ENCODE measurements around the gene NRG2.

NRG2 gene

GRCh38 chr5:139954022-139954421 lies 89.1 kb downstream of the NRG2 start:
- peaks cover 20 to 64% of the 10 kb centered on the region in 2 donors for H3K27me3 Mint-ChIP-seq
- H3K4me1 Mint-ChIP-seq (ENCODE audit: low read depth in 2 of 2), result peaks cover 0 to 5% of the 10 kb centered on the region in 2 donors
- no peak overlapping the region for H3K4me3 Mint-ChIP-seq
- no peaks in the 10 kb centered on the region for H3K9me3 Mint-ChIP-seq
- no peak for ATAC-seq (replicated peaks)
- H3K27ac Mint-ChIP-seq, result no peak overlapping the region
- no peak for DNase-seq
- H3K36me3 Mint-ChIP-seq (ENCODE audit: insufficient read depth), result no peaks in the 10 kb centered on the region

GRCh38 chr5:139952574-139952973 lies 90.5 kb downstream of the NRG2 start:
- Mint-ChIP-seq H3K27me3 (peaks cover 23 to 78% of the 10 kb centered on the region in 2 donors), H3K27ac (no peak overlapping the region), H3K9me3 (no peaks in the 10 kb centered on the region), H3K4me3 (no peak overlapping the region), H3K36me3 (ENCODE audit: insufficient read depth) (no peaks in the 10 kb centered on the region), H3K4me1 (ENCODE audit: low read depth in 2 of 2) (peaks cover 0 to 5% of the 10 kb centered on the region in 2 donors)
- no peak for ATAC-seq (replicated peaks)
- no peak for DNase-seq

- Mint-ChIP-seq H3K27ac (no peak overlapping the region), H3K36me3 (ENCODE audit: insufficient read depth) (no peaks in the 10 kb centered on the region), H3K27me3 (peaks cover 23 to 83% of the 10 kb centered on the region in 2 donors), H3K9me3 (no peaks in the 10 kb centered on the region), H3K4me1 (ENCODE audit: low read depth in 2 of 2) (peaks cover 0 to 5% of the 10 kb centered on the region in 2 donors), H3K4me3 (no peak overlapping the region)
- no peak for ATAC-seq (replicated peaks)
- DNase-seq, result no peak
These were observed 91.1 kb downstream of the NRG2 start for GRCh38 chr5:139951983-139952382.

GRCh38 chr5:139951296-139951924 lies 91.7 kb downstream of the NRG2 start:
- Mint-ChIP-seq H3K9me3 (no peaks in the 10 kb centered on the region), H3K27ac (no peak overlapping the region), H3K4me3 (no peak overlapping the region), H3K36me3 (ENCODE audit: insufficient read depth) (no peaks in the 10 kb centered on the region), H3K27me3 (peaks cover 28 to 84% of the 10 kb centered on the region in 2 donors), H3K4me1 (ENCODE audit: low read depth in 2 of 2) (peaks cover 0 to 5% of the 10 kb centered on the region in 2 donors)
- no peak for DNase-seq
- ATAC-seq (replicated peaks), result no peak

- Mint-ChIP-seq H3K9me3 (no peaks in the 10 kb centered on the region), H3K4me3 (no peak overlapping the region), H3K4me1 (ENCODE audit: low read depth in 2 of 2) (peaks cover 0 to 5% of the 10 kb centered on the region in 2 donors), H3K36me3 (ENCODE audit: insufficient read depth) (no peaks in the 10 kb centered on the region), H3K27ac (no peak overlapping the region), H3K27me3 (peaks cover 36 to 88% of the 10 kb centered on the region in 2 donors)
- no peak for ATAC-seq (replicated peaks)
- DNase-seq, result no peak
These were observed 92.7 kb downstream of the NRG2 start for GRCh38 chr5:139950436-139950835.

- Mint-ChIP-seq H3K4me1 (ENCODE audit: low read depth in 2 of 2) (peaks cover 0 to 5% of the 10 kb centered on the region in 2 donors), H3K27ac (no peak overlapping the region), H3K9me3 (no peaks in the 10 kb centered on the region), H3K36me3 (ENCODE audit: insufficient read depth) (no peaks in the 10 kb centered on the region), H3K27me3 (peaks cover 43 to 88% of the 10 kb centered on the region in 2 donors), H3K4me3 (no peak overlapping the region)
- ATAC-seq (replicated peaks) (no peak), DNase-seq (no peak)
These were observed 93.4 kb downstream of the NRG2 start for GRCh38 chr5:139949710-139950109.

- Mint-ChIP-seq H3K27me3 (peaks cover 52 to 83% of the 10 kb centered on the region in 2 donors), H3K4me1 (ENCODE audit: low read depth in 2 of 2) (peaks cover 0 to 2% of the 10 kb centered on the region in 2 donors), H3K9me3 (no peaks in the 10 kb centered on the region), H3K36me3 (ENCODE audit: insufficient read depth) (no peaks in the 10 kb centered on the region), H3K4me3 (no peak overlapping the region), H3K27ac (no peak overlapping the region)
- ATAC-seq (replicated peaks) (no peak), DNase-seq (no peak)
These were observed 95.4 kb downstream of the NRG2 start for GRCh38 chr5:139947727-139948126.

- H3K9me3 Mint-ChIP-seq, result no peaks in the 10 kb centered on the region
- ATAC-seq (replicated peaks) (no peak), DNase-seq (no peak)
- no peak overlapping the region for H3K4me3 Mint-ChIP-seq
- H3K27me3 Mint-ChIP-seq, result peaks cover 55 to 76% of the 10 kb centered on the region in 2 donors
- no peaks in the 10 kb centered on the region for H3K36me3 Mint-ChIP-seq (ENCODE audit: insufficient read depth)
- H3K4me1 Mint-ChIP-seq (ENCODE audit: low read depth in 2 of 2), result no peaks in the 10 kb centered on the region
- no peak overlapping the region for H3K27ac Mint-ChIP-seq
These were observed 96.7 kb downstream of the NRG2 start for GRCh38 chr5:139946440-139946839.

- H3K4me3 Mint-ChIP-seq, result no peak overlapping the region
- H3K9me3 Mint-ChIP-seq, result no peaks in the 10 kb centered on the region
- H3K27me3 Mint-ChIP-seq, result peaks cover 55 to 73% of the 10 kb centered on the region in 2 donors
- no peaks in the 10 kb centered on the region for H3K36me3 Mint-ChIP-seq (ENCODE audit: insufficient read depth)
- DNase-seq (no peak), ATAC-seq (replicated peaks) (no peak)
- H3K4me1 Mint-ChIP-seq (ENCODE audit: low read depth in 2 of 2), result no peaks in the 10 kb centered on the region
- no peak overlapping the region for H3K27ac Mint-ChIP-seq
These were observed 97.1 kb downstream of the NRG2 start for GRCh38 chr5:139946006-139946405.

- DNase-seq (no peak), ATAC-seq (replicated peaks) (no peak)
- no peak overlapping the region for H3K27ac Mint-ChIP-seq
- peaks cover 0 to 6% of the 10 kb centered on the region in 2 donors for H3K9me3 Mint-ChIP-seq
- no peak overlapping the region for H3K4me3 Mint-ChIP-seq
- no peaks in the 10 kb centered on the region for H3K4me1 Mint-ChIP-seq (ENCODE audit: low read depth in 2 of 2)
- H3K27me3 Mint-ChIP-seq, result peaks cover 47 to 51% of the 10 kb centered on the region in 2 donors
- H3K36me3 Mint-ChIP-seq (ENCODE audit: insufficient read depth), result no peaks in the 10 kb centered on the region
These were observed 100.9 kb downstream of the NRG2 start for GRCh38 chr5:139942243-139942642.

GRCh38 chr5:139930406-139930805 lies 112.7 kb downstream of the NRG2 start:
- Mint-ChIP-seq H3K9me3 (no peaks in the 10 kb centered on the region), H3K36me3 (ENCODE audit: insufficient read depth) (no peaks in the 10 kb centered on the region), H3K27me3 (peaks cover 19 to 41% of the 10 kb centered on the region in 2 donors), H3K4me3 (no peak overlapping the region), H3K4me1 (ENCODE audit: low read depth in 2 of 2) (peaks cover 24 to 37% of the 10 kb centered on the region in 2 donors), H3K27ac (no peak overlapping the region)
- DNase-seq (no peak), ATAC-seq (replicated peaks) (no peak)

GRCh38 chr5:139926797-139927503 lies 116.1 kb downstream of the NRG2 start:
- peak overlapping the region; percentile 84 to 90 for H3K27ac Mint-ChIP-seq
- H3K9me3 Mint-ChIP-seq, result no peaks in the 10 kb centered on the region
- DNase-seq (no peak), ATAC-seq (replicated peaks) (no peak)
- peaks cover 3% of the 10 kb centered on the region for H3K36me3 Mint-ChIP-seq (ENCODE audit: insufficient read depth)
- H3K4me3 Mint-ChIP-seq, result peak overlapping the region; percentile 53 to 68
- H3K4me1 Mint-ChIP-seq (ENCODE audit: low read depth in 2 of 2), result peaks cover 27 to 45% of the 10 kb centered on the region in 2 donors
- H3K27me3 Mint-ChIP-seq, result peaks cover 5 to 29% of the 10 kb centered on the region in 2 donors

GRCh38 chr5:139925650-139926640 lies 117.2 kb downstream of the NRG2 start:
- peaks cover 3% of the 10 kb centered on the region for H3K36me3 Mint-ChIP-seq (ENCODE audit: insufficient read depth)
- ATAC-seq (replicated peaks), result peak; percentile 96
- no peaks in the 10 kb centered on the region for H3K9me3 Mint-ChIP-seq
- H3K27ac Mint-ChIP-seq, result peak overlapping the region; percentile 84 to 90
- peak overlapping the region; percentile 53 to 68 for H3K4me3 Mint-ChIP-seq
- H3K4me1 Mint-ChIP-seq (ENCODE audit: low read depth in 2 of 2), result peaks cover 27 to 45% of the 10 kb centered on the region in 2 donors
- H3K27me3 Mint-ChIP-seq, result peaks cover under 1 to 19% of the 10 kb centered on the region in 2 donors
- peak; percentile 44 to 52 (median 47) for DNase-seq

All from effector memory CD8-positive, alpha-beta T cell (primary cell).